Measurements from ENCODE around the gene PFDN5. TPM values are rescaled to one million over a fixed set of nuclear protein-coding genes. Genes with fewer than 3 reads are reported as not detected.

PFDN5 gene
- total and polyA plus RNA-seq, 2 experiments from 2014 or later = 199 to 567 TPM

GRCh38 chr12:53338017-53338416 lies 42.7 kb downstream of the PFDN5 start:
- TF ChIP-seq ETS1 (IDR thresholded peaks at IDR 0.05) (no peak), POLR2AphosphoS5 (IDR thresholded peaks at IDR 0.05; ENCODE audit: low read depth) (no peak), ZNF331 (CRISPR knock-in tag; IDR thresholded peaks at IDR 0.05; ENCODE audit: low read depth) (no peak)
- no peaks in the 10 kb centered on the region for H3K36me3 Mint-ChIP-seq (ENCODE audit: low read depth)
- Histone ChIP-seq H3F3A (replicated peaks; ENCODE audit: low read depth) (no peaks in the 10 kb centered on the region), H3K4me3 (0 out of 2 replicates have a peak overlapping the region, but pooled peaks have one; percentile 3), H2AFZ (peak overlapping the region; percentile 96), H3K36me3 (ENCODE audit: insufficient read depth) (no peaks in the 10 kb centered on the region), H4K20me1 (replicated peaks; ENCODE audit: insufficient read depth) (no peaks in the 10 kb centered on the region), H3K79me2 (replicated peaks; ENCODE audit: insufficient read depth) (no peaks in the 10 kb centered on the region), H3K4me2 (peak overlapping the region; percentile 22; the same call in 1 of the 2 replicates), H3K4me1 (ENCODE audit: insufficient read depth) (peaks cover 24% of the 10 kb centered on the region), H3K27me3 (ENCODE audit: insufficient read depth) (peaks cover 37% of the 10 kb centered on the region), H3K9me2 (ENCODE audit: insufficient read depth) (no peaks in the 10 kb centered on the region), H3K27ac (ENCODE audit: low read depth) (no peak overlapping the region)
- no peaks in the 10 kb centered on the region for H3K9me3 Mint-ChIP-seq
- no peak overlapping the region for H3K4me3 Mint-ChIP-seq
- H3K27ac Mint-ChIP-seq = no peak overlapping the region
- H3K4me1 Mint-ChIP-seq = peaks cover 24% of the 10 kb centered on the region
- no peak for DNase-seq (ENCODE audit: low spot score)
- peaks cover 10% of the 10 kb centered on the region for H3K27me3 Mint-ChIP-seq (ENCODE audit: insufficient read depth, low read depth, poor library complexity)
- peak; percentile 19 for ATAC-seq

GRCh38 chr12:53338916-53339315 lies 43.6 kb downstream of the PFDN5 start:
- Mint-ChIP-seq H3K4me3 (no peak overlapping the region), H3K36me3 (ENCODE audit: low read depth) (no peaks in the 10 kb centered on the region), H3K4me1 (peaks cover 24% of the 10 kb centered on the region), H3K27me3 (ENCODE audit: insufficient read depth, low read depth, poor library complexity) (peaks cover 12% of the 10 kb centered on the region), H3K27ac (no peak overlapping the region), H3K9me3 (no peaks in the 10 kb centered on the region)
- Histone ChIP-seq H3K27ac (ENCODE audit: low read depth) (no peak overlapping the region), H3K36me3 (ENCODE audit: insufficient read depth) (no peaks in the 10 kb centered on the region), H2AFZ (peak overlapping the region; percentile 96), H4K20me1 (replicated peaks; ENCODE audit: insufficient read depth) (no peaks in the 10 kb centered on the region), H3K4me1 (ENCODE audit: insufficient read depth) (peaks cover 27% of the 10 kb centered on the region), H3K4me2 (peak overlapping the region; percentile 22; the same call in 1 of the 2 replicates), H3K27me3 (ENCODE audit: insufficient read depth) (peaks cover 46% of the 10 kb centered on the region), H3K9me2 (ENCODE audit: insufficient read depth) (no peaks in the 10 kb centered on the region), H3K4me3 (no peak overlapping the region), H3K79me2 (replicated peaks; ENCODE audit: insufficient read depth) (no peaks in the 10 kb centered on the region), H3F3A (replicated peaks; ENCODE audit: low read depth) (no peaks in the 10 kb centered on the region)
- ATAC-seq (no peak; the same call in 2 of the 3 replicates), DNase-seq (ENCODE audit: low spot score) (no peak)
- no peak for TF ChIP-seq ETS1 (IDR thresholded peaks at IDR 0.05)
- TF ChIP-seq POLR2AphosphoS5 (IDR thresholded peaks at IDR 0.05; ENCODE audit: low read depth) = no peak
- TF ChIP-seq ZNF331 (CRISPR knock-in tag; IDR thresholded peaks at IDR 0.05; ENCODE audit: low read depth) = no peak
- TF ChIP-seq CTCF (conservative IDR thresholded peaks at IDR 0.05; ENCODE audit: low read depth in 2 of 2) = no peak
- TF ChIP-seq ZNF114 (CRISPR knock-in tag; IDR thresholded peaks at IDR 0.05) = no peak

GRCh38 chr12:53340398-53340797 lies 45.1 kb downstream of the PFDN5 start:
- Histone ChIP-seq H4K20me1 (replicated peaks; ENCODE audit: insufficient read depth) (no peaks in the 10 kb centered on the region), H3K27ac (ENCODE audit: low read depth) (no peak overlapping the region), H3K9me2 (ENCODE audit: insufficient read depth) (no peaks in the 10 kb centered on the region), H3K4me3 (no peak overlapping the region), H3F3A (replicated peaks; ENCODE audit: low read depth) (0 out of 2 replicates have a peak, but pooled peaks cover 4% of the 10 kb centered on the region), H3K4me2 (no peak overlapping the region), H3K27me3 (ENCODE audit: insufficient read depth) (peaks cover 52% of the 10 kb centered on the region), H3K4me1 (ENCODE audit: insufficient read depth) (peaks cover 34% of the 10 kb centered on the region), H3K36me3 (ENCODE audit: insufficient read depth) (no peaks in the 10 kb centered on the region), H2AFZ (no peak overlapping the region), H3K79me2 (replicated peaks; ENCODE audit: insufficient read depth) (no peaks in the 10 kb centered on the region)
- no peak overlapping the region for H3K4me3 Mint-ChIP-seq
- H3K36me3 Mint-ChIP-seq (ENCODE audit: low read depth) = no peaks in the 10 kb centered on the region
- H3K4me1 Mint-ChIP-seq = peaks cover 21% of the 10 kb centered on the region
- DNase-seq (ENCODE audit: low spot score) (no peak), ATAC-seq (no peak)
- H3K27me3 Mint-ChIP-seq (ENCODE audit: insufficient read depth, low read depth, poor library complexity) = peaks cover 21% of the 10 kb centered on the region
- H3K9me3 Mint-ChIP-seq = no peaks in the 10 kb centered on the region
- H3K27ac Mint-ChIP-seq = no peak overlapping the region
- TF ChIP-seq JUNB (IDR thresholded peaks at IDR 0.05; ENCODE audit: unreplicated experiment) (no peak), REST (IDR thresholded peaks at IDR 0.05; ENCODE audit: unreplicated experiment) (no peak)

Measured in GM23338 (cell line).